WTC11 (cell line): Measurements from ENCODE around the gene ABTB2. TPM values are rescaled to one million over a fixed set of nuclear protein-coding genes. Genes with fewer than 3 reads are reported as not detected.

Experiments
- ATAC-seq: fragments of 200-7000 bp; cut with Tn5 transposase; 2 replicates; pipeline ENCODE4 v1.10.0; 2021; ENCODE audit warnings: mild to moderate bottlenecking, moderate library complexity
- CTCF ChIA-PET: fragments of 300-600 bp; sonication (Branson Sonifier 250); formaldehyde crosslinking; loops from one replicate; lab custom pipeline; 2021; ENCODE audit warnings: antibody characterized with exemption; lab: Charles Lee
- POLR2A ChIA-PET: fragments of 350-600 bp; sonication (Branson Sonifier 250); formaldehyde crosslinking; loops from one replicate; lab custom pipeline; 2021; ENCODE audit warnings: antibody characterized with exemption; lab: Charles Lee
- DNase-seq: peaks from one replicate; pipeline ENCODE4 v3.0.0; 2021; ENCODE audit warnings: low spot score
- H3K27ac Mint-ChIP-seq: 2 replicates; pipeline ENCODE4 v1.8.0; 2021; ENCODE audit warnings: mixed read lengths
- H3K27me3 Mint-ChIP-seq: 2 replicates; pipeline ENCODE4 v1.8.0; 2021; ENCODE audit warnings: low read depth, mild to moderate bottlenecking, moderate library complexity, mixed read lengths
- H3K36me3 Mint-ChIP-seq: 2 replicates; pipeline ENCODE4 v1.8.0; 2021; ENCODE audit warnings: mixed read lengths
- H3K4me1 Mint-ChIP-seq: 2 replicates; pipeline ENCODE4 v1.8.0; 2022; ENCODE audit warnings: mixed read lengths
- H3K4me3 Mint-ChIP-seq: 2 replicates; pipeline ENCODE4 v1.8.0; 2021; ENCODE audit warnings: mild to moderate bottlenecking, moderate library complexity, mixed read lengths
- H3K9me3 Mint-ChIP-seq: 2 replicates; pipeline ENCODE4 v1.8.0; 2021; ENCODE audit warnings: mixed read lengths
- CREM ChIP-seq: sonication (generic); formaldehyde crosslinking; IDR thresholded peaks from 2 replicates; pipeline ENCODE4 v1.8.1; 2022; ENCODE audit warnings: mild to moderate bottlenecking, missing genetic modification reagents, moderate library complexity
- ELF4 ChIP-seq: sonication (generic); formaldehyde crosslinking; IDR thresholded peaks from 2 replicates; pipeline ENCODE4 v1.8.1; 2022; ENCODE audit warnings: low read depth, mild to moderate bottlenecking, moderate library complexity, missing genetic modification reagents
- FOXJ3 ChIP-seq: sonication (generic); formaldehyde crosslinking; IDR thresholded peaks from 2 replicates; pipeline ENCODE4 v1.9.0; 2021; ENCODE audit warnings: missing genetic modification reagents, mild to moderate bottlenecking, borderline replicate concordance
- GABPB1 ChIP-seq: sonication (generic); formaldehyde crosslinking; IDR thresholded peaks from 2 replicates; pipeline ENCODE4 v1.8.1; 2023; ENCODE audit warnings: mild to moderate bottlenecking, missing genetic modification reagents
- HMGA2 ChIP-seq: fragments of 250-450 bp; sonication (Bioruptor Pico); IDR thresholded peaks from 2 replicates; pipeline ENCODE4 v1.4.0; 2021; ENCODE audit warnings: mild to moderate bottlenecking, moderate library complexity
- IRF2 ChIP-seq: sonication (generic); formaldehyde crosslinking; IDR thresholded peaks from 2 replicates; pipeline ENCODE4 v1.8.0; 2022; ENCODE audit warnings: low read depth, missing genetic modification reagents, borderline replicate concordance
- JAZF1 ChIP-seq: fragments of 250-450 bp; sonication (Bioruptor Pico); IDR thresholded peaks from 2 replicates; pipeline ENCODE4 v1.9.0; 2021; ENCODE audit warnings: moderate library complexity, mild to moderate bottlenecking, inconsistent platforms
- KAT7 ChIP-seq: sonication (generic); formaldehyde crosslinking; IDR thresholded peaks from 2 replicates; pipeline ENCODE4 v1.8.1; 2023; ENCODE audit warnings: missing genetic modification reagents, mild to moderate bottlenecking, borderline replicate concordance
- RORB ChIP-seq: fragments of 250-450 bp; sonication (Bioruptor Pico); IDR thresholded peaks from 2 replicates; pipeline ENCODE4 v1.9.0; 2021; ENCODE audit warnings: mild to moderate bottlenecking
- TEAD1 ChIP-seq: sonication (generic); formaldehyde crosslinking; IDR thresholded peaks from 2 replicates; pipeline ENCODE4 v1.8.0; 2022; ENCODE audit warnings: mild to moderate bottlenecking, missing genetic modification reagents
- total RNA-seq: library from RNA; stranded (reverse); gene quantifications from 3 replicates; pipeline ENCODE4 v1.2.3, GENCODE V29; 2021
- TF ChIP-seq, protein P1 (sequence below): sonication (generic); formaldehyde crosslinking; IDR thresholded peaks from 2 replicates; pipeline ENCODE4 v1.8.1; 2022; ENCODE audit warnings: low read depth, missing genetic modification reagents, borderline replicate concordance
- TF ChIP-seq, protein P2 (sequence below): sonication (generic); formaldehyde crosslinking; IDR thresholded peaks from 2 replicates; pipeline ENCODE4 v1.8.0; 2022; ENCODE audit warnings: mild to moderate bottlenecking, missing genetic modification reagents
- TF ChIP-seq, protein P3 (sequence below): sonication (generic); formaldehyde crosslinking; IDR thresholded peaks from 2 replicates; pipeline ENCODE4 v1.8.0; 2022; ENCODE audit warnings: missing genetic modification reagents
- TF ChIP-seq, protein P4 (sequence below): sonication (generic); formaldehyde crosslinking; IDR thresholded peaks from 2 replicates; pipeline ENCODE4 v1.8.1; 2023; ENCODE audit warnings: mild to moderate bottlenecking, missing genetic modification reagents
- TF ChIP-seq, protein P5 (sequence below): sonication (generic); formaldehyde crosslinking; IDR thresholded peaks from 2 replicates; pipeline ENCODE4 v1.8.1; 2023; ENCODE audit warnings: mild to moderate bottlenecking, missing genetic modification reagents
- TF ChIP-seq, protein P6 (sequence below): sonication (generic); formaldehyde crosslinking; IDR thresholded peaks from 2 replicates; pipeline ENCODE4 v1.8.0; 2022; ENCODE audit warnings: mild to moderate bottlenecking, missing genetic modification reagents
- TF ChIP-seq, protein P7 (sequence below): fragments of 250-450 bp; sonication (Bioruptor Pico); IDR thresholded peaks from 2 replicates; pipeline ENCODE4 v2.1.2; 2022; ENCODE audit warnings: mild to moderate bottlenecking, moderate library complexity

Gene ABTB2
- total RNA-seq, 1 experiment from 2014 or later, result 12.8 TPM

DNA sequence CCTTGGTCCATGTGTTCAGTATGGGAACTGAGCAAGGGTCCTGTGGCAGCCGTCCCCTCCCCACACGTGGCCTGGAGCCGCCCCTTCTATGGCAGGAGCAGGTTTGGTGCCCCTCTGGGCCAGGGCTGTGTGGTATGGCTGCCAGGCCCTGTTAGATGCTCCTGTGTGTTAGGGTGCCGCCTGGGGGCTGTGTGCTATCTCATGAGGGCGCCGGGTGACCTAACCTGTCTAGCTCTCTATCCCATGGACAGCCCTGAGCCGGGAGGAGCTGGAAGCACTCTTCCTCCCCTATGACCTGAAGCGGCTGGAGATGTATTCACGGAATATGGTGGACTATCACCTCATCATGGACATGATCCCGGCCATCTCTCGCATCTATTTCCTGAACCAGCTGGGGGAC lies 217.7 kb downstream of the ABTB2 start:
- no peak for DNase-seq
- no peak for TF ChIP-seq GABPB1 (CRISPR knock-in tag)
- no peak for ATAC-seq
- CTCF ChIA-PET, result interaction anchor here (1.4 kb wide), 1 partner anchor 34 kb away, joined by 5 read pairs; no protein-coding TSS in a partner anchor
- Mint-ChIP-seq H3K4me1 (no peaks in the 10 kb centered on the region), H3K4me3 (no peak overlapping the region), H3K27ac (no peak overlapping the region), H3K9me3 (no peaks in the 10 kb centered on the region), H3K27me3 (no peaks in the 10 kb centered on the region), H3K36me3 (peaks cover 80% of the 10 kb centered on the region)
- POLR2A ChIA-PET, result no interaction called here

DNA sequence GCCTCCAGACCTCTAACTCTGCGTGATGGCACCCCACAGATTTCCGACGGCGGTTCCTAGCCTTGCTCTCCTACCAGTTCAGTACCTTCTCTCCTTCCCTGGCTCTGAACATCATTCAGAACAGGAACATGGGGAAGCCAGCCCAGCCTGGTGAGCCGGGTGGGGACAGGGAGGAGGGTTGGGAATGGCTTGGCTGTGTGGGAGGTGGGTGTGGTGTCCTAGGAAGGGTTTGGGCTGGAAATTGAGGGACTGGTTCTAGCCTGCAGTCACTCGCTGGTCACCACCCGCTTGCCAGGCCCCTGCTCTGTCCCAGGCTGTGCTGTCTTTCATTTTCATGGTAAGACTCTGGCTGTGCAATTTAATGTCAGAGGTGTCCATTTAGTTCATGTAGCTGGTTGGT lies 218.5 kb downstream of the ABTB2 start:
- CTCF ChIA-PET, result interaction anchor here (1.4 kb wide), 1 partner anchor 35 kb away, joined by 5 read pairs; no protein-coding TSS in a partner anchor
- DNase-seq (no peak), ATAC-seq (no peak)
- POLR2A ChIA-PET, result no interaction called here
- Mint-ChIP-seq H3K27ac (no peak overlapping the region), H3K36me3 (peaks cover 80% of the 10 kb centered on the region), H3K4me3 (no peak overlapping the region), H3K4me1 (no peaks in the 10 kb centered on the region), H3K9me3 (no peaks in the 10 kb centered on the region), H3K27me3 (no peaks in the 10 kb centered on the region)
- TF ChIP-seq TEAD1 (no peak), ELF4 (CRISPR knock-in tag) (no peak), KAT7 (CRISPR knock-in tag) (no peak), JAZF1 (CRISPR knock-in tag) (no peak), IRF2 (no peak)
- TF ChIP-seq, protein P1, sequence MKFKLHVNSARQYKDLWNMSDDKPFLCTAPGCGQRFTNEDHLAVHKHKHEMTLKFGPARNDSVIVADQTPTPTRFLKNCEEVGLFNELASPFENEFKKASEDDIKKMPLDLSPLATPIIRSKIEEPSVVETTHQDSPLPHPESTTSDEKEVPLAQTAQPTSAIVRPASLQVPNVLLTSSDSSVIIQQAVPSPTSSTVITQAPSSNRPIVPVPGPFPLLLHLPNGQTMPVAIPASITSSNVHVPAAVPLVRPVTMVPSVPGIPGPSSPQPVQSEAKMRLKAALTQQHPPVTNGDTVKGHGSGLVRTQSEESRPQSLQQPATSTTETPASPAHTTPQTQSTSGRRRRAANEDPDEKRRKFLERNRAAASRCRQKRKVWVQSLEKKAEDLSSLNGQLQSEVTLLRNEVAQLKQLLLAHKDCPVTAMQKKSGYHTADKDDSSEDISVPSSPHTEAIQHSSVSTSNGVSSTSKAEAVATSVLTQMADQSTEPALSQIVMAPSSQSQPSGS (CRISPR knock-in tag), result no peak
- TF ChIP-seq, protein P2, sequence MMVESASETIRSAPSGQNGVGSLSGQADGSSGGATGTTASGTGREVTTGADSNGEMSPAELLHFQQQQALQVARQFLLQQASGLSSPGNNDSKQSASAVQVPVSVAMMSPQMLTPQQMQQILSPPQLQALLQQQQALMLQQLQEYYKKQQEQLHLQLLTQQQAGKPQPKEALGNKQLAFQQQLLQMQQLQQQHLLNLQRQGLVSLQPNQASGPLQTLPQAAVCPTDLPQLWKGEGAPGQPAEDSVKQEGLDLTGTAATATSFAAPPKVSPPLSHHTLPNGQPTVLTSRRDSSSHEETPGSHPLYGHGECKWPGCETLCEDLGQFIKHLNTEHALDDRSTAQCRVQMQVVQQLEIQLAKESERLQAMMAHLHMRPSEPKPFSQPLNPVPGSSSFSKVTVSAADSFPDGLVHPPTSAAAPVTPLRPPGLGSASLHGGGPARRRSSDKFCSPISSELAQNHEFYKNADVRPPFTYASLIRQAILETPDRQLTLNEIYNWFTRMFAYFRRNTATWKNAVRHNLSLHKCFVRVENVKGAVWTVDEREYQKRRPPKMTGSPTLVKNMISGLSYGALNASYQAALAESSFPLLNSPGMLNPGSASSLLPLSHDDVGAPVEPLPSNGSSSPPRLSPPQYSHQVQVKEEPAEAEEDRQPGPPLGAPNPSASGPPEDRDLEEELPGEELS (CRISPR knock-in tag), result no peak
- TF ChIP-seq, protein P3, sequence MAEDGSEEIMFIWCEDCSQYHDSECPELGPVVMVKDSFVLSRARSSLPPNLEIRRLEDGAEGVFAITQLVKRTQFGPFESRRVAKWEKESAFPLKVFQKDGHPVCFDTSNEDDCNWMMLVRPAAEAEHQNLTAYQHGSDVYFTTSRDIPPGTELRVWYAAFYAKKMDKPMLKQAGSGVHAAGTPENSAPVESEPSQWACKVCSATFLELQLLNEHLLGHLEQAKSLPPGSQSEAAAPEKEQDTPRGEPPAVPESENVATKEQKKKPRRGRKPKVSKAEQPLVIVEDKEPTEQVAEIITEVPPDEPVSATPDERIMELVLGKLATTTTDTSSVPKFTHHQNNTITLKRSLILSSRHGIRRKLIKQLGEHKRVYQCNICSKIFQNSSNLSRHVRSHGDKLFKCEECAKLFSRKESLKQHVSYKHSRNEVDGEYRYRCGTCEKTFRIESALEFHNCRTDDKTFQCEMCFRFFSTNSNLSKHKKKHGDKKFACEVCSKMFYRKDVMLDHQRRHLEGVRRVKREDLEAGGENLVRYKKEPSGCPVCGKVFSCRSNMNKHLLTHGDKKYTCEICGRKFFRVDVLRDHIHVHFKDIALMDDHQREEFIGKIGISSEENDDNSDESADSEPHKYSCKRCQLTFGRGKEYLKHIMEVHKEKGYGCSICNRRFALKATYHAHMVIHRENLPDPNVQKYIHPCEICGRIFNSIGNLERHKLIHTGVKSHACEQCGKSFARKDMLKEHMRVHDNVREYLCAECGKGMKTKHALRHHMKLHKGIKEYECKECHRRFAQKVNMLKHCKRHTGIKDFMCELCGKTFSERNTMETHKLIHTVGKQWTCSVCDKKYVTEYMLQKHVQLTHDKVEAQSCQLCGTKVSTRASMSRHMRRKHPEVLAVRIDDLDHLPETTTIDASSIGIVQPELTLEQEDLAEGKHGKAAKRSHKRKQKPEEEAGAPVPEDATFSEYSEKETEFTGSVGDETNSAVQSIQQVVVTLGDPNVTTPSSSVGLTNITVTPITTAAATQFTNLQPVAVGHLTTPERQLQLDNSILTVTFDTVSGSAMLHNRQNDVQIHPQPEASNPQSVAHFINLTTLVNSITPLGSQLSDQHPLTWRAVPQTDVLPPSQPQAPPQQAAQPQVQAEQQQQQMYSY, result no peak
- TF ChIP-seq, protein P4, sequence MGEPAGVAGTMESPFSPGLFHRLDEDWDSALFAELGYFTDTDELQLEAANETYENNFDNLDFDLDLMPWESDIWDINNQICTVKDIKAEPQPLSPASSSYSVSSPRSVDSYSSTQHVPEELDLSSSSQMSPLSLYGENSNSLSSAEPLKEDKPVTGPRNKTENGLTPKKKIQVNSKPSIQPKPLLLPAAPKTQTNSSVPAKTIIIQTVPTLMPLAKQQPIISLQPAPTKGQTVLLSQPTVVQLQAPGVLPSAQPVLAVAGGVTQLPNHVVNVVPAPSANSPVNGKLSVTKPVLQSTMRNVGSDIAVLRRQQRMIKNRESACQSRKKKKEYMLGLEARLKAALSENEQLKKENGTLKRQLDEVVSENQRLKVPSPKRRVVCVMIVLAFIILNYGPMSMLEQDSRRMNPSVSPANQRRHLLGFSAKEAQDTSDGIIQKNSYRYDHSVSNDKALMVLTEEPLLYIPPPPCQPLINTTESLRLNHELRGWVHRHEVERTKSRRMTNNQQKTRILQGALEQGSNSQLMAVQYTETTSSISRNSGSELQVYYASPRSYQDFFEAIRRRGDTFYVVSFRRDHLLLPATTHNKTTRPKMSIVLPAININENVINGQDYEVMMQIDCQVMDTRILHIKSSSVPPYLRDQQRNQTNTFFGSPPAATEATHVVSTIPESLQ (CRISPR knock-in tag), result no peak

DNA sequence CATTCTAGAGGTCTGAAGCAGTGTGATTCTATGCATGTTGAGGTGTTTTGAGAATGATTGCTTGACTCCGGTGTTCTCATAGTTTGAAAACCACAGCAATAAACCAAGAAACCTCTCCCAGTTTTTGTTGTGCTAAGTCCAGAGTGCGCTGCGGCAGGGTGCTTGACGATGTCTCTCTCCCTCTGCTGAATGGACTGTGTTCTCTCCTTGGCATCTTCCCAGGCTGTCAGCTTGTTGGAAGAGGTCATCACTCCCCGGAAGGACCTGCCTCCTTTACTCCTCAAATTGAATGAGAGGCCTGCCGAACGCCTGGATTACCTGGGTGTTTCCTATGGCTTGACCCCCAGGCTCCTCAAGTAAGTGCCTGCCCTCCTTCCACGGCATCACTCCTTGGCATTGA lies 221.4 kb downstream of the ABTB2 start:
- ChIA-PET POLR2A (no interaction called here), CTCF (no interaction called here)
- Mint-ChIP-seq H3K4me1 (no peaks in the 10 kb centered on the region), H3K36me3 (peaks cover 77% of the 10 kb centered on the region), H3K9me3 (no peaks in the 10 kb centered on the region), H3K4me3 (no peak overlapping the region), H3K27ac (no peak overlapping the region), H3K27me3 (no peaks in the 10 kb centered on the region)
- no peak for DNase-seq
- no peak for ATAC-seq
- TF ChIP-seq CREM (no peak), HMGA2 (CRISPR knock-in tag) (no peak), RORB (CRISPR knock-in tag) (no peak), FOXJ3 (CRISPR knock-in tag) (no peak)
- TF ChIP-seq, protein P5, sequence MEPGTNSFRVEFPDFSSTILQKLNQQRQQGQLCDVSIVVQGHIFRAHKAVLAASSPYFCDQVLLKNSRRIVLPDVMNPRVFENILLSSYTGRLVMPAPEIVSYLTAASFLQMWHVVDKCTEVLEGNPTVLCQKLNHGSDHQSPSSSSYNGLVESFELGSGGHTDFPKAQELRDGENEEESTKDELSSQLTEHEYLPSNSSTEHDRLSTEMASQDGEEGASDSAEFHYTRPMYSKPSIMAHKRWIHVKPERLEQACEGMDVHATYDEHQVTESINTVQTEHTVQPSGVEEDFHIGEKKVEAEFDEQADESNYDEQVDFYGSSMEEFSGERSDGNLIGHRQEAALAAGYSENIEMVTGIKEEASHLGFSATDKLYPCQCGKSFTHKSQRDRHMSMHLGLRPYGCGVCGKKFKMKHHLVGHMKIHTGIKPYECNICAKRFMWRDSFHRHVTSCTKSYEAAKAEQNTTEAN (CRISPR knock-in tag), result no peak
- TF ChIP-seq, protein P6, sequence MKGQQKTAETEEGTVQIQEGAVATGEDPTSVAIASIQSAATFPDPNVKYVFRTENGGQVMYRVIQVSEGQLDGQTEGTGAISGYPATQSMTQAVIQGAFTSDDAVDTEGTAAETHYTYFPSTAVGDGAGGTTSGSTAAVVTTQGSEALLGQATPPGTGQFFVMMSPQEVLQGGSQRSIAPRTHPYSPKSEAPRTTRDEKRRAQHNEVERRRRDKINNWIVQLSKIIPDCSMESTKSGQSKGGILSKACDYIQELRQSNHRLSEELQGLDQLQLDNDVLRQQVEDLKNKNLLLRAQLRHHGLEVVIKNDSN (CRISPR knock-in tag), result no peak
- TF ChIP-seq, protein P7, sequence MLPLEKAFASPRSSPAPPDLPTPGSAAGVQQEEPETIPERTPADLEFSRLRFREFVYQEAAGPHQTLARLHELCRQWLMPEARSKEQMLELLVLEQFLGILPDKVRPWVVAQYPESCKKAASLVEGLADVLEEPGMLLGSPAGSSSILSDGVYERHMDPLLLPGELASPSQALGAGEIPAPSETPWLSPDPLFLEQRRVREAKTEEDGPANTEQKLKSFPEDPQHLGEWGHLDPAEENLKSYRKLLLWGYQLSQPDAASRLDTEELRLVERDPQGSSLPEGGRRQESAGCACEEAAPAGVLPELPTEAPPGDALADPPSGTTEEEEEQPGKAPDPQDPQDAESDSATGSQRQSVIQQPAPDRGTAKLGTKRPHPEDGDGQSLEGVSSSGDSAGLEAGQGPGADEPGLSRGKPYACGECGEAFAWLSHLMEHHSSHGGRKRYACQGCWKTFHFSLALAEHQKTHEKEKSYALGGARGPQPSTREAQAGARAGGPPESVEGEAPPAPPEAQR, result no peak
